ENCODE measurements around the gene SRBD1.

Gene SRBD1, protein sequence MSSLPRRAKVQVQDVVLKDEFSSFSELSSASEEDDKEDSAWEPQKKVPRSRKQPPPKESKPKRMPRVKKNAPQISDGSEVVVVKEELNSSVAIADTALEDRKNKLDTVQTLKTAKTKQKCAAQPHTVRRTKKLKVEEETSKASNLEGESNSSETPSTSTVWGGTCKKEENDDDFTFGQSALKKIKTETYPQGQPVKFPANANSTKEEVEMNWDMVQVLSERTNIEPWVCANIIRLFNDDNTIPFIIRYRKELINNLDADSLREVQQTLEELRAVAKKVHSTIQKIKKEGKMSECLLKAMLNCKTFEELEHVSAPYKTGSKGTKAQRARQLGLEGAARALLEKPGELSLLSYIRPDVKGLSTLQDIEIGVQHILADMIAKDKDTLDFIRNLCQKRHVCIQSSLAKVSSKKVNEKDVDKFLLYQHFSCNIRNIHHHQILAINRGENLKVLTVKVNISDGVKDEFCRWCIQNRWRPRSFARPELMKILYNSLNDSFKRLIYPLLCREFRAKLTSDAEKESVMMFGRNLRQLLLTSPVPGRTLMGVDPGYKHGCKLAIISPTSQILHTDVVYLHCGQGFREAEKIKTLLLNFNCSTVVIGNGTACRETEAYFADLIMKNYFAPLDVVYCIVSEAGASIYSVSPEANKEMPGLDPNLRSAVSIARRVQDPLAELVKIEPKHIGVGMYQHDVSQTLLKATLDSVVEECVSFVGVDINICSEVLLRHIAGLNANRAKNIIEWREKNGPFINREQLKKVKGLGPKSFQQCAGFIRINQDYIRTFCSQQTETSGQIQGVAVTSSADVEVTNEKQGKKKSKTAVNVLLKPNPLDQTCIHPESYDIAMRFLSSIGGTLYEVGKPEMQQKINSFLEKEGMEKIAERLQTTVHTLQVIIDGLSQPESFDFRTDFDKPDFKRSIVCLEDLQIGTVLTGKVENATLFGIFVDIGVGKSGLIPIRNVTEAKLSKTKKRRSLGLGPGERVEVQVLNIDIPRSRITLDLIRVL

GRCh38 chr2:45611020-45611859 lies at the start of gene SRBD1:
Gene SRBD1, minus strand, starts transcription at chr2:45611267. Its CDS starts 5,826 bp downstream, at chr2:45605441.
- DNase-seq: peak; percentile 93

- no peak for DNase-seq
Observed at GRCh38 chr2:45654250-45654649, 43.2 kb upstream of the SRBD1 start.

DNA sequence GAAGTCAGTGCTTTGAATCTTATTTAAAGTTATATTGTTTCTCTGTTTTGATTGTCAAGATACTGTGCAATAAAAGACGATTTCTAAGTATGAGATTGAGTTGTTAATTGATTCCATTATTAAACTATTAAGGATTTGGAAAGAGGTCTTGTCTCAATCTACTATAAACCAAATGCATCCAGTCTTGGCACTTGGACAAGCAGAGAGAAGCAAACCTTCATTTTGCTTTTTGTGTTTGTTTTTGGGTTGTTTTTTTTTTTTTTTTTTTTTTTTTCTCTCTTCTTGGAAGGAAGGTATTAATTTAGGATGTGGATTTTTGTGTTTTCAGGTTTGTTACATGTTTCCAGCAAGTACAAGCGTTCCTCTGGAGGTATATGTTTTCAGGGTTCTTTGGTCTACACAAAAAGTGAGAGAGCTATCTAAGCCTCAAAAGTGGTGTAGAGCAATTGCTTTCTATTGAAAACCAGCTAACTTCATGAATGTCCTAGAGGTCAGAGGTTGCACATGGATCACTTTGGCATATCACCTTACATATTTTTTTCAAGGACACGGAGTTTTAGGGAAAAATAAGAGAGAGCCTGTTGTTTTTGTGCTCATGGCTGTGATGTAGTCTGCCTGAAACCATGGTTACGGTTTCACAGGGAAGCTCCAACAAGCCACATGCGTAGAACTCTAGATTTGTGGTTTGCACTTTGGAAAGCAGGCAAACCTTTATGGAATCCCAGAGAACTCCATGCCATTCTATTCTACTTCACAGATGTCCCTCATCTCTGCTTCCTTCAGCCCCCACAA lies 42.3 kb upstream of the SRBD1 start:
- DNase-seq: no peak

DNA sequence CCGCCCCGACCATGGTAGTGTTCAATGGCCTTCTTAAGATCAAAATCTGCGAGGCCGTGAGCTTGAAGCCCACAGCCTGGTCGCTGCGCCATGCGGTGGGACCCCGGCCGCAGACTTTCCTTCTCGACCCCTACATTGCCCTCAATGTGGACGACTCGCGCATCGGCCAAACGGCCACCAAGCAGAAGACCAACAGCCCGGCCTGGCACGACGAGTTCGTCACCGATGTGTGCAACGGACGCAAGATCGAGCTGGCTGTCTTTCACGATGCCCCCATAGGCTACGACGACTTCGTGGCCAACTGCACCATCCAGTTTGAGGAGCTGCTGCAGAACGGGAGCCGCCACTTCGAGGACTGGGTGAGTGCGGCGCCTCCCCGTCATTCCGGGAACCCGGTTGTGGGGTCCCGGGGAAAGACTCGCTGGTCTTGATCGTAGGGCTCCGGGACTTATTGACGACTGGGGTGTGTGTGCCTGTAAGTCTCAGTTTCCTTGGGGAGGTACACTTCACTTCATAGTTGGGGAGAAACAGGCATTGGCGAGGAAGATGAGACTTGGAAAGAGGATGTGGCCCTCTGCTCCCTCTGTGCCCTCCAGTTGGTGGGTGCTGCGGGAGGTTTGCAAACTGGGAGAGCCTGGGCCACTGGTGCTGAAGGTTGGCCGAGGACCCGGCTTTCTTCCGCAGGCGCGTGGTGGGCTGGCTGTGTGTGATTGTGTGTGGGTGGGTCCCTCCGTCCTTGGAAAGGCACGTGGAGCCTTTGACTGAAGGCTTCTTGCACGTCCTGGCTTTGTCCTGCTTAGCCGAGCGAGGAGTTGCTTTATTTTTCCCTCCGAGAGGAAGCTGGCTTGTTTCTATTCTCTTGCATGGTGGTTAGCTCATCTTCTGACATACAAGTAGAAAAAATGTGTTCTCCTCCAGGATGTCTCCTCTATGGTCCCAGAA lies 41.3 kb upstream of the SRBD1 start:
- DNase-seq: no peak

DNA sequence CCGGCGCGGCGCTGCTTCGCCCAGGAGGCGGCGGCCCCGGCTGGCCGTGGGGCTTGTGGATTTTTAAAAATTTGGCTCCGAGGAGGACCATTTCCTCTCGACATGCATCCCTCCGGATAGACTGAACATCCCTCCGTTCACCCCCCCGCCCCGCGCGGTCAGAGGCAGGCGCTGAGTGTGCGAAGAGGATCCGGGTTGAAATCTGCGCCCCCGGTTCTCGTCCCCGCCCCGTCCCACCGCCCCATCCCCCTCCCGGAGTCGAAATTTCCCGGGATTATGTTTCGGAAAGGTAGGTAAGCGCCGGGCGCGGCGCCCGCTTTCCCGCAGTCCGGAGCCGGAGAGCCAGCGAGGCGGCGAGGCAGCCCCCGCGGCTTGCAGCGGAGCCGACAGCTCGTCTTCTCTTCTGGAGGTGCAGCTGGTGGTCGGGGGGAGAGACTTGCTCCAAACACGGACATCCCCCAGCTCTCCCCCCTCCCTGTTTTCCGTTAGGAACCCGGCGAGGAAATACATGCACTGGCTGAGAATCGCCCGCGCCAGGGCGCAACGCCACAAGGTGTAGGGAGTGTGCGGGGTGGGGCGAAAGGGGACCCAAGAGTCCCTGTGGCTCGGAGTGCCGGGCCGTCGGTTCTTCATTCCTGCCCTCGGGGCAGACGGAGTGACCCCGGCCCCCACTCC lies 40.5 kb upstream of the SRBD1 start, which contains the start of gene PRKCE:
PRKCE (plus strand) TSS at position 261 of the 675 bp plus-strand sequence.
- peak; percentile 45 for DNase-seq

DNA sequence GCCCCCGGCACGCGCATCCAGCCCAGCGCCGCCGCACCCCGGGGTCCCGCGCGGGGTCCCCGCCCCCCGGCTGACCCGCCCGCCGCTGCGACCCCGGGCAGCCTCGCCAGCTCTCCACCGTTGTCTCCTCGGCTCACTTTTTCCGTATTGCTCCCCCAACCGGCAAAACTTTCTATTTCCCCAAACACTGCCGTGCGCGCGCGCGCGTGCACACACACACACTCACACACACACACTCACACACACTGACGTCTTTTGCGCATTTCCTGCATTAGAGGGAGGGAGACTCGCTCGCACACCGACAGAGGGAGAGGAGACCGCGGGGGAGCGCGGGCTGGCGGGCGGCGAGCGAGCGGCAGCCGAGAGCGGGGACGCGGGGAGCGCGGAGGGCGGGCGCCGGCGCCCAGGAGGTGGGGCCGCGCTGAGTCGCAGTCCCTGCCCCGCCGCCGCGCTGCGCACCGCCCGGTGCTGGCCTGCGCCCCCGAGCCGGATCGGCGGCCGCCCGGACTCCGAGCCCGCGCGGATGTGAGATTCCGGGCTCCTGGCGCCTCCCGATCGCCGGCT lies 39.9 kb upstream of the SRBD1 start:
- peak; percentile 94 for DNase-seq

- DNase-seq: peak; percentile 43
Observed at GRCh38 chr2:45649858-45650811, 39.1 kb upstream of the SRBD1 start.

DNA sequence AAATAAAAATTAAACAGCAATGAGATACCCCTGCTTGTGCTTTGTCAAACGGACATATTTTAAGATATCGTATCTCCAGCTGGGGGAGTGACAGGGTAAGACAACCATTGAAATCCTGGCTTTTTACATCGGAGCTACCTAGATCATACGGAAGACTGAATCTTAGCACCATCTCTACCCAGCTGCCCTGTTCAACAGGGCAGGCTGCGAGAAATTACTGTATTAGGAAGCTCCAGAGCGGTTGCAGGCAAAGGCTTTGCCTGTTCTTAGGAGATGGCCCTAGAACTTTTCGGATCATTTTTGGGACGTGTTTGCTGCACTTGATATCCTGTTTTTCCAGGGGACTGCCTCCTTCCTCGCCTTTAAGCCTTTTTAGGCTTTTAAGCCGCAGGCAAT lies 38.4 kb upstream of the SRBD1 start:
- no peak for DNase-seq

DNA sequence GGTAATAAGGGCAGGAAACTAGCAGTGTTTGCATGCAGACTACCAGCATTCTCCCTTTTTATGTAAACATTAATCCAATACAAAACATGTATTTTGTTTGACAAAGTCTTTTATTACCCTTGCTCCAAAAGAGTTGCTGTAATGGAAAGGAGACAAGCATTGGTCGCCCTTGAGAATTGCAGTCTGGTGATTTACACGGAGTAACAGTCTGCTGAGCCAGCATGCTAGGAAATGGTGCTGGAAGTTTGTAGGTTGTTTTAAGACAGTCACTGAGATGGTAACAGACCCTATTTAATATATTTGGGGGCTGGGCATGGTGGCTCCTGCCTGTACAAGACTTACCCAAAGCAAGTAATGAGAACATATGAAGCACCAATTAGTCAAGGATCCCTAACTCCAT lies 37.6 kb upstream of the SRBD1 start:
- DNase-seq: no peak

GRCh38 chr2:45647986-45648520 lies 37.0 kb upstream of the SRBD1 start:
- DNase-seq: no peak

GRCh38 chr2:45647356-45647755 lies 36.3 kb upstream of the SRBD1 start:
- DNase-seq: no peak

- no peak for DNase-seq
Observed at GRCh38 chr2:45646289-45646688, 35.2 kb upstream of the SRBD1 start.

DNA sequence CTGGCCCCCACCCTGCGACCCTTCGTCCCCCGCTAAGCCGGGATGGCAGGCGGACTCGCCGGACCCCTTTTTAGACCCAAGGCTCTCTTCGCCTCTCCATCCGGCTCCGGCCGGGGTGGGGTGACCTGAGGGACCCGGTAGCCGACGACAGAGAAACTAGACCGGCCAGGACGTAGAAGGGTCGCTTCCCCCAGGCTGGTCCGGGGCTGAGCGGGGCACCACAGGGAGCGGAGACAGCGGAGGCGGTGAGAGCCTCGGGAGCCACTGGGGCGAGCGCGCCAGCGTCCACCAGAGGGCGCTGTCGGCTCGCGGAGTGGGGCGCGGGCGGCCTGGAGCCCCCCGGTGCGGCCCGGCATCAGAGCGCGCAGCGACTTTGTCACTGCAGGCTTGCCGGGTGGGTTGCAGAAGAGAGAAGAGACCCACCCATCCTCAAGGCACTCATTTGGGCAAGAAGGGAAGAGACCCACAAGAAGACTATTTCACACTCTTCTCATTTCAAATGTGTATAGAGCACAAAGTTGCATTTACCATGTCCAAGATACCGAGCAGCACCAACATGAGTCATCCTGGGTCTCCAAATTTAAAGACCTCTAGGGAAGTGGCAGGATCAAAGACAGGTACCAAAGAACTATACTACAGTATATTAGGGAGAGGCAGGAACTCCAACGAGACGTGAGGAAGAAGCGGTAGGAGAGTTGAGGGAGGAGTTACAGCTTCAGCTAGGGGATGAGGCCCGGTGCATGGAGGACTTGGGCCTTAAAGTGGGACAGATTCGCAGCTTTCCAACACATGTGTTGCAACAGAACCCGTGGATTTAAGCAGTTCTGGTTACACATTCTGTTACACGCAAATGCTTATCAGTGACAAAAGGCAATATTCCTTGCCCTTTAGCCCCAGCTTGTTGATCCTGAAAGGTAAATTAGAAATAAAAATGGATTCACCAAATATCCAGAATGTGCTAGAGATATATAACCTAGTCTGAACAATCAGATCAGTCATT lies 32.8 kb upstream of the SRBD1 start:
- DNase-seq: peak; percentile 50

GRCh38 chr2:45643095-45643494 lies 32.0 kb upstream of the SRBD1 start:
- DNase-seq: no peak

DNA sequence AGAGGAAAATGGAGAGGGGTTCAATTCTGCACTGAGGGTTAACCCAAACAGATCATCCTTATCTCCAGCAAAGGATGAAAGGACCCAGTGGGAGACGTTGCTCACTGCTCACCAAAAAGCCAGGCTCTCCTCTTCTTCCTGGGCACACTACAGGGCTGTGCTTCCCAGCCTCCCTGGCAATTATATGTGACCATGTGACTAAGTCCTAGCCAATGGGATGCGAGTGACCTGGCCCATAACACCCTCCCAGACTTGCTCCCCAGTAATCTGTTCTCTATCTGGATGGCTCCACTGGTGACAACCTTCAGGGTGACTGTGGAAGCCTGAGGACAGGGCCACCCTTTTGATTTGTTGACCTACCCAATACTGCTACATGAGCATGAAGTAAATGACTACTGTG lies 29.5 kb upstream of the SRBD1 start:
- no peak for DNase-seq

- DNase-seq: no peak
Observed at GRCh38 chr2:45637440-45637839, 26.4 kb upstream of the SRBD1 start.

- no peak for DNase-seq
Observed at GRCh38 chr2:45636008-45636407, 24.9 kb upstream of the SRBD1 start.
